ENCODE data around the gene DESI2.
"Not testable (repeated sequence)": the region's sequence is repeated elsewhere in the genome, so short reads cannot be mapped to it uniquely, and the experiment has no call there.

DNA sequence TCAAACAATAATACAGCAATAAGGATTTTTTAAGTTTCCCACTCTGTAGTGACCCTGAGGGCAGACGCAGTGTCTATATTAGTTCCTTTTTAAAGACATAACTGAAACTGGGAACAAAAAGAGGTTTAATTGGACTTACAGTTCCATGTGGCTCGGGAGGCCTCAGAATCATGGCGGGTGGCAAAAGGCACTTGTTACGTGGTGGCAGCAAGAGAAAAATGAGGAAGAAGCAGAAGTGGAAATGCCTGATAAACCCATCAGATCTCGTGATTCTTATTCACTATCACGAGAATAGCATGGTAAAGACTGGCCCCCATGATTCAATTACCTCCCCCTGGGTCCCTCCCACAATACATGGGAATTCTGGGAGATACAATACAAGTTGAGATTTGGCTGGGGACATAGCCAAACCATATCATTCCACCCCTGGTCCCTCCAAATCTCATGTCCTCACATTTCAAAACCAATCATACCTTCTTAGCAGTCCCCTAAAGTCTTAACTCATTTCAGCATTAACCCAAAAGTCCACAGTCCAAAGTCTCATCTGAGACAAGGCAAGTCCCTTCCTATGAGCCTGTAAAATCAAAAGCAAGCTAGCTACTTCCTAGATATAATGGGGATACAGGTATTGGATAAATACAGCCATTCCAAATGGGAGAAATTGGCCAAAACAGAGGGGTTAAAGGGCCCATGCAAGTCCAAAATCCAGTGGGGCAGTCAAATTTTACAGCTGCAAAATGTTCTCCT is 13.9 kb downstream of the DESI2 start:
- TF ChIP-seq, protein P1, sequence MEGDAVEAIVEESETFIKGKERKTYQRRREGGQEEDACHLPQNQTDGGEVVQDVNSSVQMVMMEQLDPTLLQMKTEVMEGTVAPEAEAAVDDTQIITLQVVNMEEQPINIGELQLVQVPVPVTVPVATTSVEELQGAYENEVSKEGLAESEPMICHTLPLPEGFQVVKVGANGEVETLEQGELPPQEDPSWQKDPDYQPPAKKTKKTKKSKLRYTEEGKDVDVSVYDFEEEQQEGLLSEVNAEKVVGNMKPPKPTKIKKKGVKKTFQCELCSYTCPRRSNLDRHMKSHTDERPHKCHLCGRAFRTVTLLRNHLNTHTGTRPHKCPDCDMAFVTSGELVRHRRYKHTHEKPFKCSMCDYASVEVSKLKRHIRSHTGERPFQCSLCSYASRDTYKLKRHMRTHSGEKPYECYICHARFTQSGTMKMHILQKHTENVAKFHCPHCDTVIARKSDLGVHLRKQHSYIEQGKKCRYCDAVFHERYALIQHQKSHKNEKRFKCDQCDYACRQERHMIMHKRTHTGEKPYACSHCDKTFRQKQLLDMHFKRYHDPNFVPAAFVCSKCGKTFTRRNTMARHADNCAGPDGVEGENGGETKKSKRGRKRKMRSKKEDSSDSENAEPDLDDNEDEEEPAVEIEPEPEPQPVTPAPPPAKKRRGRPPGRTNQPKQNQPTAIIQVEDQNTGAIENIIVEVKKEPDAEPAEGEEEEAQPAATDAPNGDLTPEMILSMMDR (IDR thresholded peaks at IDR 0.05) = not testable (repeated sequence)
- not testable (repeated sequence) for TF ChIP-seq POLR2A (IDR thresholded peaks at IDR 0.05)

All from thyroid gland (tissue), 4 donors.